Neural progenitor cell (in vitro differentiated cells): ENCODE results near the gene EGFLAM. TPM values are rescaled to one million over a fixed set of nuclear protein-coding genes. Genes with fewer than 3 reads are reported as not detected.

Experiments used
- DNase-seq: peaks from one replicate; pipeline ENCODE4 v3.0.0-alpha.2; 2016; ENCODE audit warnings: low spot score
- H2AFZ ChIP-seq: fragments of 200-600 bp; sonication (generic); replicated peaks from 2 replicates; pipeline ENCODE4 v1.6.1; 2016; ENCODE audit warnings: antibody characterized with exemption
- H3F3A ChIP-seq: fragments of 200-600 bp; sonication (generic); 2 replicates; pipeline ENCODE4 v1.6.1; 2016; ENCODE audit warnings: antibody characterized with exemption, low read depth
- H3K27ac ChIP-seq: fragments of 200-600 bp; sonication (generic); 2 replicates; pipeline ENCODE4 v1.5.1; 2016; ENCODE audit warnings: mild to moderate bottlenecking
- H3K27me3 ChIP-seq: fragments of 200-600 bp; sonication (generic); 2 replicates; pipeline ENCODE4 v1.6.1; 2016; ENCODE audit warnings: mild to moderate bottlenecking, moderate library complexity
- H3K36me3 ChIP-seq: fragments of 200-600 bp; sonication (generic); 2 replicates; pipeline ENCODE4 v1.5.1; 2016
- H3K4me1 ChIP-seq: fragments of 200-600 bp; sonication (generic); 2 replicates; pipeline ENCODE4 v1.6.1; 2016; ENCODE audit warnings: mixed run types
- H3K4me2 ChIP-seq: fragments of 200-600 bp; sonication (generic); 2 replicates; pipeline ENCODE4 v1.6.1; 2016
- H3K4me3 ChIP-seq: fragments of 200-600 bp; sonication (generic); 2 replicates; pipeline ENCODE4 v1.5.1; 2016
- H3K79me2 ChIP-seq: fragments of 200-600 bp; sonication (generic); 2 replicates; pipeline ENCODE4 v1.6.1; 2016; ENCODE audit warnings: low read depth
- H3K9ac ChIP-seq: fragments of 200-600 bp; sonication (generic); 2 replicates; pipeline ENCODE4 v1.6.1; 2016
- H3K9me3 ChIP-seq: fragments of 200-600 bp; sonication (generic); 2 replicates; pipeline ENCODE4 v1.5.1; 2016; ENCODE audit warnings: low read depth
- H4K20me1 ChIP-seq: fragments of 200-600 bp; sonication (generic); 2 replicates; pipeline ENCODE4 v1.6.1; 2016; ENCODE audit warnings: low read depth
- H3K27ac Mint-ChIP-seq: 3 replicates; pipeline ENCODE4 v1.8.0; 2021; ENCODE audit warnings: mixed read lengths
- H3K27me3 Mint-ChIP-seq: 2 replicates; pipeline ENCODE4 v1.8.0; 2022; ENCODE audit warnings: low read depth, mild to moderate bottlenecking, inconsistent platforms, moderate library complexity, mixed read lengths; ENCODE audit not compliant: insufficient read depth
- H3K36me3 Mint-ChIP-seq: 3 replicates; pipeline ENCODE4 v1.8.0; 2021; ENCODE audit warnings: mixed read lengths
- H3K4me1 Mint-ChIP-seq: 3 replicates; pipeline ENCODE4 v1.8.0; 2021; ENCODE audit warnings: mixed read lengths
- H3K4me3 Mint-ChIP-seq: 3 replicates; pipeline ENCODE4 v1.8.0; 2021; ENCODE audit warnings: mild to moderate bottlenecking, moderate library complexity, mixed read lengths
- H3K9me3 Mint-ChIP-seq: 3 replicates; pipeline ENCODE4 v1.8.0; 2020; ENCODE audit warnings: mixed read lengths
- CTCF ChIP-seq: fragments of 200-600 bp; sonication (generic); IDR thresholded peaks from 2 replicates; pipeline ENCODE4 v1.5.1; 2017; ENCODE audit warnings: antibody characterized with exemption, mild to moderate bottlenecking
- EZH2 ChIP-seq: fragments of 200-600 bp; sonication (generic); IDR thresholded peaks from 2 replicates; pipeline ENCODE4 v1.6.1; 2017; ENCODE audit warnings: antibody characterized with exemption, mild to moderate bottlenecking, moderate library complexity
- EZH2phosphoT487 ChIP-seq: fragments of 200-600 bp; sonication (generic); IDR thresholded peaks from 2 replicates; pipeline ENCODE4 v1.6.1; 2017; ENCODE audit warnings: antibody characterized with exemption
- total RNA-seq: library from RNA; depleted of rRNA; stranded (reverse); fragments of >200 nt; gene quantifications from 2 replicates; pipeline ENCODE4 v1.2.3, GENCODE V29; 2015; ENCODE audit warnings: low replicate concordance

EGFLAM gene
- total RNA-seq, 1 donor from 2014 or later, result 0.69 TPM

GRCh38 chr5:38342261-38342660, 83.9 kb downstream of the EGFLAM start:
- no peaks in the 10 kb centered on the region for H3K9me3 ChIP-seq
- Mint-ChIP-seq H3K4me1 (peaks cover 8% of the 10 kb centered on the region), H3K36me3 (no peaks in the 10 kb centered on the region), H3K27me3 (peaks cover 2% of the 10 kb centered on the region), H3K27ac (no peak overlapping the region), H3K9me3 (peaks cover 2% of the 10 kb centered on the region), H3K4me3 (no peak overlapping the region)
- no peak overlapping the region for H3K9ac ChIP-seq
- H4K20me1 ChIP-seq, result no peaks in the 10 kb centered on the region
- no peaks in the 10 kb centered on the region for H3F3A ChIP-seq
- no peak for DNase-seq
- H3K27me3 ChIP-seq, result no peaks in the 10 kb centered on the region
- peaks cover 4% of the 10 kb centered on the region for H3K4me1 ChIP-seq
- TF ChIP-seq CTCF, result no peak
- no peak for TF ChIP-seq EZH2phosphoT487
- TF ChIP-seq EZH2, result no peak
- no peak overlapping the region for H3K4me2 ChIP-seq
- no peak overlapping the region for H2AFZ ChIP-seq
- no peaks in the 10 kb centered on the region for H3K79me2 ChIP-seq
- no peak overlapping the region for H3K4me3 ChIP-seq
- H3K36me3 ChIP-seq, result no peaks in the 10 kb centered on the region
- no peak overlapping the region for H3K27ac ChIP-seq

DNA sequence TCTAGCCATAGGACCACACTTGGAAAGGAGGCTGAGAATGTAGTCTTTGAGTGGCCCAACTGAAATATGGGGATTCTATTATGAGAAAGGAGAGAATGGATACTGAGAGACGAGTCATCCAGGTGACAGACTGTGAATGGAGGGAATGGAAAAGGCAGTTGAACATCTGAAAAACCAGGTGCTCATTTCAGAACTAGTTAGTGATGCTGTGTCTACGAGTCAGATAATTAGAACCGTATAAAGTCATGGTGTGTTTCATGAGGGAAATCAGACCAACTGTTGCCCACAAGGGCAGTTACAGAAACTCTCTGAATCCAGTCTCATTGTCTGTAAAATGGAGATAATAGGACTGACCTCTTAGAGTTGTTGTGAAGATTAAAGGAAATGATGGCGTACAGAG, 86.5 kb downstream of the EGFLAM start:
- Mint-ChIP-seq H3K27me3 (no peaks in the 10 kb centered on the region), H3K9me3 (peaks cover 2% of the 10 kb centered on the region), H3K4me1 (no peaks in the 10 kb centered on the region), H3K27ac (no peak overlapping the region), H3K4me3 (no peak overlapping the region), H3K36me3 (no peaks in the 10 kb centered on the region)
- Histone ChIP-seq H3K4me3 (no peak overlapping the region), H3K27ac (no peak overlapping the region), H3K9ac (no peak overlapping the region), H2AFZ (no peak overlapping the region), H3K4me2 (no peak overlapping the region), H4K20me1 (no peaks in the 10 kb centered on the region), H3F3A (no peaks in the 10 kb centered on the region), H3K79me2 (no peaks in the 10 kb centered on the region), H3K9me3 (no peaks in the 10 kb centered on the region), H3K4me1 (peaks cover 4% of the 10 kb centered on the region), H3K27me3 (no peaks in the 10 kb centered on the region), H3K36me3 (no peaks in the 10 kb centered on the region)
- TF ChIP-seq EZH2, result no peak
- no peak for TF ChIP-seq EZH2phosphoT487
- no peak for TF ChIP-seq CTCF
- no peak for DNase-seq

- H2AFZ ChIP-seq, result no peak overlapping the region
- H3K27me3 Mint-ChIP-seq, result no peaks in the 10 kb centered on the region
- H3K4me3 Mint-ChIP-seq, result no peak overlapping the region
- H4K20me1 ChIP-seq, result no peaks in the 10 kb centered on the region
- no peak overlapping the region for H3K4me3 ChIP-seq
- peaks cover 4% of the 10 kb centered on the region for H3K4me1 ChIP-seq
- no peaks in the 10 kb centered on the region for H3K79me2 ChIP-seq
- H3K4me2 ChIP-seq, result no peak overlapping the region
- no peaks in the 10 kb centered on the region for H3K4me1 Mint-ChIP-seq
- H3K27ac Mint-ChIP-seq, result no peak overlapping the region
- H3K27me3 ChIP-seq, result no peaks in the 10 kb centered on the region
- no peaks in the 10 kb centered on the region for H3K36me3 Mint-ChIP-seq
- H3K36me3 ChIP-seq, result no peaks in the 10 kb centered on the region
- H3K9me3 Mint-ChIP-seq, result peaks cover 2% of the 10 kb centered on the region
- TF ChIP-seq CTCF (no peak), EZH2phosphoT487 (no peak), EZH2 (no peak)
- H3F3A ChIP-seq, result no peaks in the 10 kb centered on the region
- no peaks in the 10 kb centered on the region for H3K9me3 ChIP-seq
- H3K27ac ChIP-seq, result no peak overlapping the region
- DNase-seq, result no peak
- no peak overlapping the region for H3K9ac ChIP-seq
Observed at GRCh38 chr5:38346593-38346992, 88.2 kb downstream of the EGFLAM start.
